GM12878 (cell line): ENCODE results near the gene CCT6A.
"Not testable (repeated sequence)": the region's sequence is repeated elsewhere in the genome, so short reads cannot be mapped to it uniquely, and the experiment has no call there.

Experiments
- CHD2 ChIP-seq: IDR thresholded peaks from 2 replicates; pipeline ENCODE4 v1.6.1; 2011; ENCODE audit warnings: low read depth, low read length, improper control_type of control experiment, borderline replicate concordance
- CHD4 ChIP-seq: fragments of 200-600 bp; sonication (generic); IDR thresholded peaks from 2 replicates; pipeline ENCODE4 v1.6.1; 2016; ENCODE audit warnings: mild to moderate bottlenecking
- CREM ChIP-seq: IDR thresholded peaks from 2 replicates; pipeline ENCODE4 v1.6.1; 2014; ENCODE audit warnings: antibody characterized with exemption, low read depth
- ELK1 ChIP-seq: IDR thresholded peaks from 2 replicates; pipeline ENCODE4 v1.6.1; 2012; ENCODE audit warnings: low read depth, low read length, improper control_type of control experiment
- IRF3 ChIP-seq: fragments of 450-650 bp; IDR thresholded peaks from 2 replicates; pipeline ENCODE4 v1.6.1; 2014; ENCODE audit warnings: mild to moderate bottlenecking
- MAX ChIP-seq: IDR thresholded peaks from 2 replicates; pipeline ENCODE4 v1.6.1; 2012; ENCODE audit warnings: low read depth, low read length, improper control_type of control experiment
- MXI1 ChIP-seq: fragments of 150-350 bp; IDR thresholded peaks from 2 replicates; pipeline ENCODE4 v1.6.1; 2011; ENCODE audit warnings: low read depth, mild to moderate bottlenecking, inconsistent platforms, low read length, improper control_type of control experiment
- POLR2AphosphoS5 ChIP-seq: IDR thresholded peaks from 2 replicates; pipeline ENCODE4 v1.6.1; 2011; ENCODE audit warnings: mild to moderate bottlenecking, low read length, inconsistent platforms
- RAD21 ChIP-seq: IDR thresholded peaks from 2 replicates; pipeline ENCODE4 v1.6.1; 2011; ENCODE audit warnings: mild to moderate bottlenecking, low read depth, low read length, moderate library complexity; ENCODE audit not compliant: insufficient read depth
- SMARCA5 ChIP-seq: fragments of 450-650 bp; IDR thresholded peaks from 2 replicates; pipeline ENCODE4 v1.6.1; 2017; ENCODE audit warnings: mild to moderate bottlenecking
- SMC3 ChIP-seq: IDR thresholded peaks from 2 replicates; pipeline ENCODE4 v1.6.1; 2011; ENCODE audit warnings: low read length, improper control_type of control experiment, borderline replicate concordance
- USF2 ChIP-seq: IDR thresholded peaks from 2 replicates; pipeline ENCODE4 v1.6.1; 2011; ENCODE audit warnings: low read depth, low read length, improper control_type of control experiment, borderline replicate concordance
- ZZZ3 ChIP-seq: IDR thresholded peaks from 2 replicates; pipeline ENCODE4 v1.6.1; 2011; ENCODE audit warnings: low read depth; ENCODE audit not compliant: control insufficient read depth, insufficient read length
- TF ChIP-seq, protein P1 (sequence below), 3 experiments: IDR thresholded peaks in 2 of 3; conservative IDR thresholded peaks in 1 of 3; 2 replicates each; pipeline ENCODE4 v1.5.1; 2011; ENCODE audit warnings: low read depth in 3 of 3, low read length in 3 of 3, mild to moderate bottlenecking in 3 of 3, control low read depth in 2 of 3, moderate library complexity in 2 of 3, inconsistent platforms in 1 of 3, mixed read lengths in 1 of 3; ENCODE audit not compliant: control insufficient read depth in 2 of 3, insufficient read depth in 1 of 3; ENCODE audit errors: extremely low read depth in 1 of 3

DNA sequence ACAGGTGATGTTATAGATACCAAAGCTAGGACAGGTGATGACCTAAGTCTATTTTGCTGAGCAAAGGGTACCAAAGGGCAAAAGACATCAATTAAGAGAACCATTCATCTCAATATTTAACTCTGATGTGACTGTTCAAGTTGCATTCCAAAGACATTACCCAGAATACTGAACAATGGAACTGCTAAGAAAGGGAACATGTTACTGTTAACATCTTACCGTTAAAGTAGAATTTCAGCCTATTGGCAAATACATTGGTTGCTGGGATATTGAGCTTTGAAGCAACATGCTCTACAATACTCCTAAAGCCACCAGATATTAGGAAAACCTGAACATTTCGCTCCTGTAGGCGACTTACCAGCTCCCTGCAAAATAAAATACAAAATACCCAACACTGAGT is 34.5 kb upstream of the CCT6A start:
- TF ChIP-seq CHD4, MXI1, ZZZ3, SMC3, POLR2AphosphoS5, RAD21, SMARCA5, IRF3, CREM, MAX, ELK1, USF2, CHD2: not testable (repeated sequence)
- TF ChIP-seq, protein P1, sequence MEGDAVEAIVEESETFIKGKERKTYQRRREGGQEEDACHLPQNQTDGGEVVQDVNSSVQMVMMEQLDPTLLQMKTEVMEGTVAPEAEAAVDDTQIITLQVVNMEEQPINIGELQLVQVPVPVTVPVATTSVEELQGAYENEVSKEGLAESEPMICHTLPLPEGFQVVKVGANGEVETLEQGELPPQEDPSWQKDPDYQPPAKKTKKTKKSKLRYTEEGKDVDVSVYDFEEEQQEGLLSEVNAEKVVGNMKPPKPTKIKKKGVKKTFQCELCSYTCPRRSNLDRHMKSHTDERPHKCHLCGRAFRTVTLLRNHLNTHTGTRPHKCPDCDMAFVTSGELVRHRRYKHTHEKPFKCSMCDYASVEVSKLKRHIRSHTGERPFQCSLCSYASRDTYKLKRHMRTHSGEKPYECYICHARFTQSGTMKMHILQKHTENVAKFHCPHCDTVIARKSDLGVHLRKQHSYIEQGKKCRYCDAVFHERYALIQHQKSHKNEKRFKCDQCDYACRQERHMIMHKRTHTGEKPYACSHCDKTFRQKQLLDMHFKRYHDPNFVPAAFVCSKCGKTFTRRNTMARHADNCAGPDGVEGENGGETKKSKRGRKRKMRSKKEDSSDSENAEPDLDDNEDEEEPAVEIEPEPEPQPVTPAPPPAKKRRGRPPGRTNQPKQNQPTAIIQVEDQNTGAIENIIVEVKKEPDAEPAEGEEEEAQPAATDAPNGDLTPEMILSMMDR (IDR thresholded peaks at IDR 0.05 in 2 of 3, conservative IDR thresholded peaks at IDR 0.05 in 1 of 3; ENCODE audit: control insufficient read depth in 2 of 3, extremely low read depth in 1 of 3, insufficient read depth in 1 of 3, low read depth in 3 of 3, low read length in 3 of 3) = not testable (repeated sequence)
